Stimulated activated effector memory CD8-positive, alpha-beta T cell treated with anti-CD3 and anti-CD28 coated beads, Interleukin-12 subunit alpha, Interleukin-12 subunit beta, amount 100 ng/mL, for 72 hours (primary cell): ENCODE measurements around the gene WWOX.

Source experiments
- ATAC-seq: fragments of 150-1000 bp; cut with Tn5 transposase; 2 replicates; pipeline ENCODE4 v1.10.0; 2021
- DNase-seq, 2 donors: peaks; one replicate each; pipeline ENCODE4 v3.0.0; 2021 to 2022; ENCODE audit warnings: low spot score in 2 of 2
- H3K27ac Mint-ChIP-seq: one replicate; pipeline ENCODE4 v1.8.0; 2022; ENCODE audit warnings: mild to moderate bottlenecking, mixed read lengths
- H3K36me3 Mint-ChIP-seq: one replicate; pipeline ENCODE4 v1.8.0; 2022; ENCODE audit warnings: mild to moderate bottlenecking, mixed read lengths
- H3K4me1 Mint-ChIP-seq: one replicate; pipeline ENCODE4 v1.8.0; 2022; ENCODE audit warnings: mixed read lengths
- H3K4me3 Mint-ChIP-seq: one replicate; pipeline ENCODE4 v1.8.0; 2022; ENCODE audit warnings: mild to moderate bottlenecking, mixed read lengths
- H3K9me3 Mint-ChIP-seq: one replicate; pipeline ENCODE4 v1.8.0; 2022; ENCODE audit warnings: mixed read lengths

Gene WWOX

DNA sequence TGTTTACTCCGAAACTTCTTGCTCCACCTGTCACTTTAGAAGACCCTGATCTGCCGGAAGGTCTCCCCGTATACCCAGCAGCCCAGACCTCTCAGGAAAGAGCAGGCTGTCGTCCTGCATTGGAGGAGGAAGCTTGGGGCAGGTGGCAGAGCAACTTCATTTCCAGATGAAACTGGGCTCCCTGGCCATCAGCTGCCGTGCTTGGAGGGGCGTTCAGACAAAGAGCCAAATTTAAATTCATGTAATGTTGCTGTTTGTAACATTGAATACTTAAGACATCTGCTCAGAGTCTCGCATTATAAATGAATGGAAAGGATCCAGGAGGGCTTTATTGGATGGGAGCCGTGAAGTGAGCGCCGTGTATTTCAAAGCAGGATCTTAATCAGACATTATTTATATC, 872.6 kb downstream of the WWOX start:
- ATAC-seq (no peak), DNase-seq (no peak)
- Mint-ChIP-seq H3K4me3 (no peak overlapping the region), H3K36me3 (no peaks in the 10 kb centered on the region), H3K27ac (peak overlapping the region; percentile 38), H3K9me3 (no peaks in the 10 kb centered on the region), H3K4me1 (peaks cover 30% of the 10 kb centered on the region)

DNA sequence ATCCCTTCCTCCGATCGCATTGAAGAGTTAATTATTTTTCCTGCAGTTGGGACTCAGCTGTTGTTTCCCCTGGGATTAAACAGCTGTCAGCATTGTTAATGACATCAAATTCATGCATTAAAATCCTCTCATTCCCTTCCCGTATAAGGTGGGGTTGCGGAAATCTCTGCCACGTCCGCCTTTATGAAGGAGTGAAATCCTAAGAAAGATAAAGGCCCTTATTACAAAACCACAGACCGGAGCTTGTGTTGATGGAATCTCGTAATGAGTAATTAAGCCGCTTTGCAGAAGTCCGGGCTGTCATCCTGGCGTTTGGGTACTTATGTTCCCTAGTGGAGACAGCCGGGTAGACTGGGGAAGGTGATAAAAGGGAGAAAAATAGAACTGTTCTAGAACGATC, 873.5 kb downstream of the WWOX start:
- H3K4me3 Mint-ChIP-seq, result no peak overlapping the region
- no peak for ATAC-seq
- peak overlapping the region; percentile 44 for H3K27ac Mint-ChIP-seq

DNA sequence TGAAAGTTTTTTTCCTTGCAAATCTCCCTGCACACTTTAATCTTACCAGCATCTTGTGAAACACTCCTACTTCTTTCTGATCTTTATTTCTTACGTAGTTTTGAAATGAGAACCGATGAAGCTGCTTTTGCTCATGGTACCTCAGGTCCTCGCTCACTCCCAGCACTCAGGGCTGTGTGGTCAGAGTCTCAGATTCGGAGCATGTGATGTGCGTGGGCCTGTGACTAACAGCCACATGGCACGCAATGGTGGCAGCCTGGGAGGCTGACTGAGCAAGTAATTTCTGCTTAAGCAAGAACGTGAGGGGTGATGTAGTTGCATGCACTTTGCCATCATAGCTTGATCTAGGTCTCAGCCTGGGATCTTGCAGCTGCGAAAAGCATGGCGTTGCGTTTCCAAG, 876.8 kb downstream of the WWOX start:
- Mint-ChIP-seq H3K36me3 (no peaks in the 10 kb centered on the region), H3K4me3 (no peak overlapping the region), H3K27ac (peak overlapping the region; percentile 79), H3K9me3 (no peaks in the 10 kb centered on the region), H3K4me1 (peaks cover 13% of the 10 kb centered on the region)
- peak; percentile 93 for ATAC-seq
- DNase-seq, result no peak

More for the DNA sequence above, 873.5 kb downstream of the WWOX start:
- no peaks in the 10 kb centered on the region for H3K36me3 Mint-ChIP-seq
- H3K9me3 Mint-ChIP-seq, result no peaks in the 10 kb centered on the region
- H3K4me1 Mint-ChIP-seq, result peaks cover 26% of the 10 kb centered on the region
- DNase-seq, result no peak

DNA sequence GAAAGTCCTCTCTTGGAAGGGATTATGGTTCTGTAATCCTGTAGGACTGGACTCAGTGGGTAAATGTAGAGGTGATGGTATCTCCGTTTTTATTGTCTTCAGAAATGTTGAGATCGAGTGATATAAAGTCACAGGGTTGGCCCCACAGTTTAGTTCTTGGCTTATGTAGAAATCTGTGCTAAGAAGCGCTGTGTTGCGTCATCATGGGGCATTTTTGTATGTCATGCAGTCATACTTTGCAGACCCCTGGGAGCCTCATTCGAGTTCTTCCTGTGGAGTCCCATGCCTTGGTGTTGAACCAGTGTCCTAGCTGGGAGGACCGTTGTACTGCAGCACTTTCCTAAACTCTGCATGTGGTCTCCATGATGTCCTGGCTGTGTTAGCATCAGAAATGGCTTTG, 881.4 kb downstream of the WWOX start:
- H3K4me3 Mint-ChIP-seq, result no peak overlapping the region
- H3K36me3 Mint-ChIP-seq, result no peaks in the 10 kb centered on the region
- ATAC-seq (no peak), DNase-seq (no peak)
- no peaks in the 10 kb centered on the region for H3K9me3 Mint-ChIP-seq
- peaks cover 8% of the 10 kb centered on the region for H3K4me1 Mint-ChIP-seq
- no peak overlapping the region for H3K27ac Mint-ChIP-seq

DNA sequence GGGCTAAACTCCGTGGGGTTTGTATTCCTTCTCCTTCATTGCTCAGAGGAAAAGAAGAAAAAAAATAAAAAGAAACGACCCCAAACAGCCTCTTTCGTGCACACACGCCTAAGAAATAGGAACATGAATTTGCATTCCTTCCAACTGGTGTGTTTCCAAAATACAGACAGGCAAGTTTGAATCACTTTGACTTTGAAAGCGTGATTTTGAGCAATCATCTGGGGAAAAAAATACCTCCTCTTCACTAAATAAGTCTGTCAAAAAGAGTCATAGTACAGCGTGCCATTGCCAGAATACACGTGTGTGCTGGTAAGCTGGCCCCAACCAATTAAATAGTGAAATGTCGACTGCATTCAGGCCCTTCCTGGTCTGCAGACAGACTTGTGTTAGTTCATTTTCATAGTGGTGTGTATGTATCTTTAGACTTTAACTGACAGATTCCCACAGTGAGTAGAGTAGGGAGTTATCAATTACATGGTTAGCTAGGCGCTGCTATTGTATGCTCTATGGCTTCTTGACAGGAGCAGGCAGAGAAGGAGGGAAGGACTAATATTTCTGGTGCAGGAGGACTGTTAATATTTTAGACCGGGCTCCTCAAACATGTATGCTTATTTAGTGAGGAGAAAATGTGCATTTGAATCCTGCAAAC, 882.8 kb downstream of the WWOX start:
- Mint-ChIP-seq H3K9me3 (no peaks in the 10 kb centered on the region), H3K27ac (no peak overlapping the region), H3K36me3 (no peaks in the 10 kb centered on the region), H3K4me1 (peaks cover 1% of the 10 kb centered on the region), H3K4me3 (no peak overlapping the region)
- ATAC-seq (no peak), DNase-seq (no peak)

DNA sequence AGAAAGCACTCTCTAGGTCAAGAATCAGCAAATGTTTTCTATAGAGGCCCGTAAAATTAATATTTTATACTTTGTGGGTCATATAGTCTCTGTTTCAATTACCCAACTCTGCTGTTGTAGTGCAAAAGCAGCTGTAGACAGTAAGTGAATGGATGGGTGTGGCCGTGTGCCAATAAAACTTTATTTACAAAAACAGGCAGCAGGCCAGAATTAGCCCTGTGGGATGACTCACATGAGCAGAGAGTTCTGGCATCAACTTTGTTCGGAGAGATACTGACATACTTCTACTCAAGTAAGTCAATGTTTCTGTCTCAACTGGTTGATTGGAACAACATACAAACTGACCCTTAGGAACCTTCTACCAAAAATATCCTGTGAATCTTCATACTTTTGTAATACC, 884.9 kb downstream of the WWOX start:
- no peak for ATAC-seq
- peaks cover 2% of the 10 kb centered on the region for H3K4me1 Mint-ChIP-seq

DNA sequence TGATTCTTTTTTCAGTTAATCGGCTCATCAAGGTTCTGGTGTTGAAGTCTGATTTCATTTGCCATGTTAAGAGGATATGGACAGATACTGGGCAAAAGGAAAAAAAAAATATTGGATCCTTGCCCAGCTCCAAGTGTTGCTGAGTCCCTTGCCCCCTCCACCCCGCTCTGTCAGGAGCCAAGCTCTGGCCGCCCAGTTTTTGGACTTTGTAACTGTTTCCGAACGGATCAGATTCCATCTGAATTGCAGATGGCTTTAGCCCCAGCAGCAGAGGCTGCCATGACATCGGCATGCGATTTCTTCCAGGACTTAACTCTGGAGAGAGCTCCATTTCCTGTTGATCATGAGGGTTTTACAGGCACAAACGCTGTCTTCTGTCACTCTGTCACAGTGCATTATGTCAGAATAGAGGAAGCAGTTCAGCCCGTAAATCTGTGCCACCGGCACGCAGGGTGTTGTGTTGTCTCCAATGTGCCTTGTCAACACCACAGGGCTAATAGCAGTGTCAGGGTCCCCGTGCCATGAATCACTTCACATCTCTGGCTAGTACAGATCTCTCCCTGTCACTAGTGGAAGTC, 885.5 kb downstream of the WWOX start:
- no peak for ATAC-seq
- Mint-ChIP-seq H3K4me1 (peaks cover 8% of the 10 kb centered on the region), H3K36me3 (no peaks in the 10 kb centered on the region), H3K27ac (no peak overlapping the region), H3K9me3 (no peaks in the 10 kb centered on the region), H3K4me3 (no peak overlapping the region)
- no peak for DNase-seq

More for the DNA sequence above, 884.9 kb downstream of the WWOX start:
- Mint-ChIP-seq H3K36me3 (no peaks in the 10 kb centered on the region), H3K27ac (peak overlapping the region; percentile 60), H3K4me3 (no peak overlapping the region), H3K9me3 (no peaks in the 10 kb centered on the region)
- DNase-seq, result no peak

DNA sequence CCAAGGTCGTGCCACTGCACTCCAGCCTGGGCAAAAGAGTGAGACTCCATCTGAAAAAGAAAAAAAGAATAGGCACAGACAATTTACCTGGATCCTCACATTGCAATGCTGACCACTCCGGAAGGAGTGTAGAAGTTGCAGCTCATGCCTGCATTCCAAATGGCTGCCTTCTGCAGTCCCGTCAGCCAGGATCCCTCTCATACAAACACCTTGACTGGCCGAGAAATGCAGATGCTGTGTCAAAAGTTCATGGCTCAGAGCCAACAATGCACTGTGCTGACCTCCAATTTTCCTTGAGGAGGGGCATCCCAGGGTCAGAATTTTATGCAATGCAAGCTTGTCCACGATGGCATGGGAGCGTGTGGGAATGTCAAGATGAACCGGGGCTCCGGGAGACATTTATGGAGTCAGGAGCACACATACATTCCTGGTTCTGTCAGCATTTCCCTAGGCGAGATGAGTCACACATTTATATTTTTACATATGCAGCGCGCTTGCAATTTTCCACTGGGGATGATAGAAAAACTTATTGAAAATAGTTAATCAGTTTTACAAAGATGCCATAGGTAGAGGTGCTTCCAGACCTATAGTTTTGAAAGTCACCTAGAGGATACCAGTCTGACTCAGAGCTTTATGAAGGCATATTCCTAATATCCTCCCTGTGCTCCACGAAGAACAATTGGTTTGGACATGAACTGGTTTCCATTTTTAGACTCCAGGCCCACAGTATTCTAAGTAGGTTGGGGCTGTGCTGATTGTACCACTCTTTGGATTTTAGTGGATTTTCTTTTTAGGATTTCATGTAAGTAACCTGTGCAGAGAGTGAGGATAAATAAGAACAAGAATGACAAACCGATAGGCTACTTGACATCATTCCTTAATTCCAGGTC, 886.5 kb downstream of the WWOX start:
- H3K36me3 Mint-ChIP-seq, result no peaks in the 10 kb centered on the region
- H3K9me3 Mint-ChIP-seq, result no peaks in the 10 kb centered on the region
- peaks cover 17% of the 10 kb centered on the region for H3K4me1 Mint-ChIP-seq
- H3K27ac Mint-ChIP-seq, result no peak overlapping the region
- H3K4me3 Mint-ChIP-seq, result no peak overlapping the region
- no peak for ATAC-seq
- no peak for DNase-seq

DNA sequence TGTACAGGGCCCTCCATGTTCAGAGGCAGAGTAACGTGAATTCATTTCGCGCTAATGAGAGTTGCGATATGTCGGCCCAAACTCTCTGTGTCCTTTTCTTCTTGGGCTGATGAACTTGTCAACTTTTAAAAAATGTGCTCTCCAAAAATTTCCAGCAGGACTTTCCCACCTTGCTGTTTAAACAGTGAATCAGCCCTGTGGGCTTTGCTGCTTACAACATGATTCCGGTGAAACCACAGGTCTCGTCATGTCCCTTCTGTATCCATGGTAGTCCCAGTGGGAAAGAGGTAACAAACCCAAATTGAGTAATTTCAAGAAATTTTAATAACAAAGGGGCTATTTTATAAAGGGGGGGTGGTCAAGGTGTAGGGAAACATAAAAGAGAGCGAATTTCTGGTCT, 888.2 kb downstream of the WWOX start:
- H3K4me1 Mint-ChIP-seq, result peaks cover 18% of the 10 kb centered on the region

DNA sequence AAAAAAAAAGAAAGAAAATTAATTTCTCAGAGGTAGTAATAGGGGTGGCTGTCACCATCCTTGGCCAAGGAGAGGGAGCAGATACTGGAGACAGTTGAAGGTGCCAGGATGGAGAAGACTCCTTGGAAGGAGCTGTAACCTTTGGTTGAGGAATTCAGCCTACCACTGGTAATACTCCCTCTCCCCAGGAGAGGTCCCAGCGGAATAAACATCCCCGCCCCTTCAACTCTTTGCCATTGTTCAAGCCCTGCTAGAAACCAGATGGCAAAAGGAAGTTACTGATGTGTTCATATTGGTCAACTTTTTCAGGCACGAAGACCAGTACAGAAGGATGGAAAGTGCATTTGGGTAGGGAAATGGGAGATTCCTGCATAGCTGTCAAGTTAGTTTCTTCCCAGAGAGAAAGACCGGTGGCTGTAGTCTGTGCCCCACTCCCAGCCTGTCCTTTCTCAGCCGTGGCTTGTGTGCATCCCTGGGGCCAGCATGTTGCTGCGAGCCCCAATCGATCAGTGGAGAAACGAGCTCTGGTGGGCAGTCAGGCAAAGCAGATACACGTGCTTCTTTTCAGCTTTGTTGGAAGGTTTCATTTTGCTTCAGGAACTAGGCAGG, 889.0 kb downstream of the WWOX start:
- Mint-ChIP-seq H3K4me3 (no peak overlapping the region), H3K9me3 (no peaks in the 10 kb centered on the region), H3K4me1 (peaks cover 18% of the 10 kb centered on the region), H3K36me3 (no peaks in the 10 kb centered on the region), H3K27ac (no peak overlapping the region)
- DNase-seq (no peak), ATAC-seq (no peak)

More for the DNA sequence above, 888.2 kb downstream of the WWOX start:
- DNase-seq (no peak), ATAC-seq (no peak)
- Mint-ChIP-seq H3K36me3 (no peaks in the 10 kb centered on the region), H3K4me3 (no peak overlapping the region), H3K9me3 (no peaks in the 10 kb centered on the region), H3K27ac (no peak overlapping the region)

DNA sequence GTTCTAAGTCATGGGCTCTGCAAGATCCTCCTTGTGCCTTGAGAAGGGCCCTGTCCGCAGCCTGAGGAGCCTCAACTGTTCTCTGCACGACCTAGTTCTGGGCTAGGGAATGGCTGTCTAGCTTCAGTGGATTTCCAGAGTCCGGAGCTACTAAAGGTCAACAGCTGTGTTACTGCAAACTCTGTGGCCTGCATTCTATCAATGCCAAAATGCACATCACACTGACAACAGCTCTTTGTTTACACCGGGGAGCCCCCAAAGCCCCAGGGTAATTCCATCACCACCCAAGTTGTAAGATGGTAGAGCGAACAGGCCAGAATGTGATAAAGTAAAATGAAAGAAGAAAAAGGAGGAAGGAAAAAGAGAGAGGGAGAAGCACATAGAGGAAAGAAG, 890.9 kb downstream of the WWOX start:
- ATAC-seq (no peak), DNase-seq (no peak)
- peaks cover 20% of the 10 kb centered on the region for H3K4me1 Mint-ChIP-seq

DNA sequence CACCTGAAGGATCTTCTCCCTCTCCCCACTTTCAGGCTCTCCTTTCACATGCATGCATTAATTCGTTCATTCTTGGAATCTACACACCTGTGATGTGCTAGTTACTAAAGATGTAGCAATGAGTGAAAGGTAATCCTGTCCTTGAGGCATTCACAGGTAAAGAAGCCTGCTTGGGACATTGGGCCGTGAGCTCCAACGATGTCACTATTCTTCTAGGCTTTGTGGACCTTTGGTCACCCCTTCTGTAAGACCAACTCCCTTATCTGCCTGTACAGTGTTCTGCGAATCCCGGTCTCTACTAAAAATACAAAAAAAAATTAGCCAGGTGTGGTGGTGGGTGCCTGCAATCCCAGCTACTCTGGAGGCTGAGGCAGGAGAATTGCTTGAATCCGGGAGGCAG, 892.5 kb downstream of the WWOX start:
- Mint-ChIP-seq H3K9me3 (no peaks in the 10 kb centered on the region), H3K27ac (no peak overlapping the region), H3K36me3 (no peaks in the 10 kb centered on the region), H3K4me1 (peaks cover 25% of the 10 kb centered on the region), H3K4me3 (no peak overlapping the region)
- DNase-seq, result no peak
- ATAC-seq, result no peak

More for the DNA sequence above, 890.9 kb downstream of the WWOX start:
- H3K4me3 Mint-ChIP-seq, result no peak overlapping the region
- H3K9me3 Mint-ChIP-seq, result no peaks in the 10 kb centered on the region
- no peaks in the 10 kb centered on the region for H3K36me3 Mint-ChIP-seq
- peak overlapping the region; percentile 80 for H3K27ac Mint-ChIP-seq

DNA sequence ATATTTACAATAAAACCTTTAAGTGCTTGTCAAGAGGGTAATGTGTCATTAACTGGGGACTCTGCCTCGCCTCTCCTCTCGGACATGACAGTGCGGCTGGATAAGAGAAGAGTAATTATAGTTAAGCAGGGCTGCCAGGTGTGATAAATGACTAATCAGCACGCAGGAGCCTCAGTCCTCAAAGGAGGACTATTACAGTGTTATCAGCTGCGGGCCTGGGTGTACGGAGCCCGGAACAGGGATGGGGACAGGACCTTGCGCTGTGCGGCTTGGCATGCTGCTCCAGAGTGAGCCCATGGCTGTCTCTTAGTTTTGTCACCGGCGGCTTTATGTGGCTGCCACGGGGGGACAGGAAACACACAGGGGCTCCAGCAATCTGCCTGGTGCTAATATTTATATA, 893.9 kb downstream of the WWOX start:
- no peaks in the 10 kb centered on the region for H3K36me3 Mint-ChIP-seq
- DNase-seq (no peak), ATAC-seq (no peak)
- H3K27ac Mint-ChIP-seq, result no peak overlapping the region
- no peak overlapping the region for H3K4me3 Mint-ChIP-seq
- H3K9me3 Mint-ChIP-seq, result no peaks in the 10 kb centered on the region
- H3K4me1 Mint-ChIP-seq, result peaks cover 25% of the 10 kb centered on the region

DNA sequence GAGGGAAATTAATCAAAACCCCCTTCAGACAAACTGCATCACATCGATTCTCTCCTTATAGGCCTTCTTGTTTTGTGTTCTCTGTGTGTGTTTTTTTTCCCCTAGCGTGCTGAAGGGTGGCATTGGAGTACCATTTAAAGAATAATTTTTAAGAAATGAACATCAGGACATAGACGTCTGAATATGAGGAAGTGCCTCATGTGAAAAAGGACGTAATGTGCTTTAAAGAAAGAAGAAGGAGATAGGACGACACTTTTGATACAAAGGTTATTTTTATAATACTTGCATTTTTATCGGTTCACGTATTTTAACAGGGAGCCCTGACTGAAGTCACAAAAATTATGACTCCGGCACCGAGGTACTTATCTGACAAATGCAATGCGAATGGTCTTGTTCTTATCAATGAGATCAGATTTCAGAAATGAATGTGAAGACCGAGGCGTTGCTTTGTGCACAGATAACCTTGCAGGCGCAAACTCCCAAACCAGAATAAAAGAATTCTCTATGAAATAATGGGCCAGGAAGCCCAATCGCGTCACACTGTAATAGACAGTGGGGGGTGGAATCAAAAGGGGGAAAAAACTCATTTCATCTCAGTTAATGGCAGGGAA, 894.8 kb downstream of the WWOX start:
- DNase-seq, result no peak
- Mint-ChIP-seq H3K4me1 (peaks cover 24% of the 10 kb centered on the region), H3K4me3 (no peak overlapping the region), H3K36me3 (no peaks in the 10 kb centered on the region), H3K9me3 (no peaks in the 10 kb centered on the region), H3K27ac (no peak overlapping the region)
- no peak for ATAC-seq

DNA sequence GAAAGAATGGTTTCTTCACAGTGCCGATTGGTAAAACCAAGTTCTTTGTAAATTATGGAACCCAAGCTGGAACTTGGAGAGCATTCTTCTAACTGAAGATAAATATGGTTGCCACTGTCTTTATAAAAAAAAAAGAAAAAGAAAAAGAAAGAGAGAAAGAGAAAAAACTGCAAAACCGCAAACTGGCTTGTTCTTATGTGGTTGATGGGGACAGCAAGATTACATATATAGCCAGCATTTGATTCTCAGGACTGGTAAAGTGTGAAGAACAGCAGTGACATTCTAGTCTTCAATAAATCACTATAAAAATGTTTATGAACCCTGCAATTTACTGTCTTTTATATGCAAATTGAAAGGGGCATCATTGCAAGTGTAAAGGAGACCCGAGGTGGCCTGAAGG, 896.0 kb downstream of the WWOX start:
- no peaks in the 10 kb centered on the region for H3K9me3 Mint-ChIP-seq
- H3K36me3 Mint-ChIP-seq, result no peaks in the 10 kb centered on the region
- DNase-seq, result no peak
- H3K4me3 Mint-ChIP-seq, result no peak overlapping the region
- ATAC-seq, result no peak
- no peak overlapping the region for H3K27ac Mint-ChIP-seq
- H3K4me1 Mint-ChIP-seq, result peaks cover 13% of the 10 kb centered on the region
